GM10266 (cell line): ENCODE results near the gene RERE.

Experiments used
- DNase-seq: peaks from one replicate; pipeline ENCODE4 v3.0.0; 2012; ENCODE audit errors: extremely low spot score
- TF ChIP-seq, protein P1 (sequence below): IDR thresholded peaks from 2 replicates; pipeline ENCODE4 v1.5.1; 2012; ENCODE audit warnings: mild to moderate bottlenecking, low read depth; ENCODE audit not compliant: control insufficient read depth, insufficient read depth; ENCODE audit errors: missing control alignments

RERE gene

DNA sequence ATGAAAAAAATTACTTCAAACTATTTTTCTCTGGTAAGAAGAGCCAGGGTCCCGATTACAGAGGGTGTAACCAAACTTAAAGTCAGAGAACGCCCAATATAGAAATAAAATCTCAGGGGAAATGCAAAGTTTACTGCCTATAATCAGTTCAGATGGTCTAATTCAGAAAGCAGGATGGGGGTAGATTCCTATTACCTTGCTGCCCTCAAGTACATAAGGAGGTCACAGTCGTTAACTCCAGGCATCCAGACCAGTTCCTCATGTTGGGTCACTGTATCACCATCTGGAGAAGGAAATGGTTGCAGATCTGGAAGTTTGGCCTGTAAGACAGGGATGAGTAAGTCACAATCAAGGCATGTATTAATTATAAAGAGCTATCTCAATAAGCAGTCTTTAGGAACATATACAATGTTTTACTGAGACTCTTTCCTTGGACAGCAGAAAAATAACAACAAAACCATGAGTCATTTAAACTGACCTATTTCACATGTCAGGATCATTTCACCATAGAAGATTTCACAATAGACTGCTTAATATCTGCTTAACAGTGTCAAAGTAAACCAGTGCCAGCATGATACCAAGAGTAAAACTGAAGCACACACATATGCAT, 320.1 kb downstream of the RERE start:
- no peak for DNase-seq
- TF ChIP-seq, protein P1, sequence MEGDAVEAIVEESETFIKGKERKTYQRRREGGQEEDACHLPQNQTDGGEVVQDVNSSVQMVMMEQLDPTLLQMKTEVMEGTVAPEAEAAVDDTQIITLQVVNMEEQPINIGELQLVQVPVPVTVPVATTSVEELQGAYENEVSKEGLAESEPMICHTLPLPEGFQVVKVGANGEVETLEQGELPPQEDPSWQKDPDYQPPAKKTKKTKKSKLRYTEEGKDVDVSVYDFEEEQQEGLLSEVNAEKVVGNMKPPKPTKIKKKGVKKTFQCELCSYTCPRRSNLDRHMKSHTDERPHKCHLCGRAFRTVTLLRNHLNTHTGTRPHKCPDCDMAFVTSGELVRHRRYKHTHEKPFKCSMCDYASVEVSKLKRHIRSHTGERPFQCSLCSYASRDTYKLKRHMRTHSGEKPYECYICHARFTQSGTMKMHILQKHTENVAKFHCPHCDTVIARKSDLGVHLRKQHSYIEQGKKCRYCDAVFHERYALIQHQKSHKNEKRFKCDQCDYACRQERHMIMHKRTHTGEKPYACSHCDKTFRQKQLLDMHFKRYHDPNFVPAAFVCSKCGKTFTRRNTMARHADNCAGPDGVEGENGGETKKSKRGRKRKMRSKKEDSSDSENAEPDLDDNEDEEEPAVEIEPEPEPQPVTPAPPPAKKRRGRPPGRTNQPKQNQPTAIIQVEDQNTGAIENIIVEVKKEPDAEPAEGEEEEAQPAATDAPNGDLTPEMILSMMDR, result no peak

DNA sequence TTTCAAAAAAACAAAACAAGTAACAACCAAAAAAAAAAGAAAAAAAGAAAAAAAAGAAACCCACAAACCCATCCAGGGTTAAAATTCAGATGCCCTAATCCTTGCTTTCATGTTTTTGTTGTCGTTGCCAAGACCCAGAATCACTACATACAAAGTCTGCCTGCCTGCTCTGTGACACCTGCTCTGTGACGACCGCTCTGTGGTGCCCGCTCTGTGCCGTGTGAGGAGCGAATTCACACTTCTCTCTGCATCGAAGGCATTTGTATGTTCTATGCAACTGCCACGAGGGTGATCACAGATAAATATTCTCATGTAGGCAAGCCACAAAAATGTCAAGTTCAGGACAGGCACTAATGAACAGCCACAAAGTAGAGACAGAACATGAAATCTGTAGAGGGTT, 321.0 kb downstream of the RERE start:
- DNase-seq, result no peak

DNA sequence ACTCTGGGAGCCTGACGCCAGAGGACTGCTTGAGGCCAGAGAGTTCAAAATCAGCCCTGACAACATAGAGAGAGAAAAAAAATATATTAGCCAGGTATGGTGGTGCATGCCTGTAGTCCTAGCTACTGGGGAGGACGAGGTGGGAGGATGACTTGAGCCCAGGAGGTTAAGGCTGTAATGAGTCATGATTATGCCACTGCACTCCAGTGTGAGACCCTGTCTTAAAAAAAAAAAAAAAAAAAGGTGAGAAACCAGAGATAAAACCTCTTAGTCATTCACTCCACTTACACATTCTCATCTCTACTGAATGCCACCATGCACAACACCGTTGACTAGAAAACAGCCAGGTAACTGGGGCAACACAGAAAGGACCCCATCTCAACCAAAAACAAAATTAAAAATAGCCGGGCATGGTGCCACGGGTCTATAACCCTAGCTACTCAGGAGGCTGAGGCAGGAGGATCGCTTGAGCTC, 321.5 kb downstream of the RERE start:
- DNase-seq, result peak; percentile 49
- TF ChIP-seq, protein P1, result no peak

More for the DNA sequence above, 321.0 kb downstream of the RERE start:
- TF ChIP-seq, protein P1, result no peak

DNA sequence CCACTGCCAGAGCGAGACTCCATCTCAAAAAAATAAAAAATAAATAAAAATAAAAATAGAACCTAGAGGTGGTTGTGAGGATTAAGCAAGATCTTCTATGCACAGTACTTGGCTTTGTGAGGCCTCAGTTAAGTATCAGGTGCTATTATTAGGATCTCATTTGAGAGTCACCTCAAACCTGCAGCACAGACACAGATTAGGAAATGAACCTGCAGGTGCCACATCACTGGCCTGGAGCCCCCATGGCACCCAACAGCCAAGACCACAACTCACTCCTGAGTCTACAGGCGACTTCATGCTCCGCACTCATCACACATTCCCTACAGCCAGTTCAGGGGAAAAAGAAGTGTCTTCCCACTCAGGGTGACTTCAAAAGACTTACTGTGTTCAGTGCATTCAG, 322.8 kb downstream of the RERE start:
- TF ChIP-seq, protein P1, result no peak
- no peak for DNase-seq

DNA sequence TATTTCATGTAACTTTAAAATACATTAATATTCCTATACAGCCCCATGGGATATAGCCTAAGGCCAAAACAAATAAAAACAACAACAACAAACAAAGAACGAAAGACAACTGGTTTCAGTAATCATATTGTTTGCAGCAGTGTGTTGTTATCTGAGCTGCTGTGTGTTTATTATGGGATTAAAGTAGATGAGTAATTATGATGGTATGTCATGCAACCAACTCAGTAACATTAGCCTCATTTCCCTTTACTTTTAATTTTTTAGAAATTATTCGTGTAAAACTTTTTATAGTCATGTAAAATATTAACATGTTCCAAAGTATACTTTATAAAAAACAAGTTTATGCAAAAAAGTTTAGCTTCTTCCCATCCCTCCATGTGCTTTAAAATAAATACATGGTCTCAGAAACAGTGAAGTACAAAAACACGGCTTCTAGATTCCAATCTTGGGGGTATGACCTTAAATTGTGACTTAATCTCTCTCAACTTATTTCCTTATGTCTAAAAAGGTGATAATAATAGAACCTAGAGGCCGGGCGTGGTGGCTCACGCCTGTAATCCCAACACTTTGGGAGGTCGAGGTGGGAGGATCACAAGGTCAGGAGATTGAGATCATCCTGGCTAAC, 323.4 kb downstream of the RERE start:
- TF ChIP-seq, protein P1, result no peak
- no peak for DNase-seq

DNA sequence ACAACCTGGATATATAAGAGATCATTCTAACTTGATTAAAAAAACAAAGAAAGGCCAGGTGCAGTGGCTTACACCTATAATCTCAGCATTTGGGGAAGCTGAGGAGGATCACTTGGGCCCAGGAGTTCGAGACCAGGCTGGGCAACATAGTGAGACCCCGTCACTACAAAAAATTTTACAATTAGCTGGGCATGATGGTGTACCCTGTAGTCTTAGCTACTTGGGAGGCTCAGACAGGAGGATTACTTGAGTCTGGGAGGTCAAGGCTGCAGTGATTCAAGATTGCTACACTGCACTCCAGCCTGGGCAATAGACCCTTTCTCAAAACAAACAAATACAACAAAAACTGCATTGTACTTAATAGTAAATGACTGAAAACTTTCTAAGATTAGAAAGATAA, 330.2 kb downstream of the RERE start:
- DNase-seq, result no peak
- TF ChIP-seq, protein P1, result no peak

DNA sequence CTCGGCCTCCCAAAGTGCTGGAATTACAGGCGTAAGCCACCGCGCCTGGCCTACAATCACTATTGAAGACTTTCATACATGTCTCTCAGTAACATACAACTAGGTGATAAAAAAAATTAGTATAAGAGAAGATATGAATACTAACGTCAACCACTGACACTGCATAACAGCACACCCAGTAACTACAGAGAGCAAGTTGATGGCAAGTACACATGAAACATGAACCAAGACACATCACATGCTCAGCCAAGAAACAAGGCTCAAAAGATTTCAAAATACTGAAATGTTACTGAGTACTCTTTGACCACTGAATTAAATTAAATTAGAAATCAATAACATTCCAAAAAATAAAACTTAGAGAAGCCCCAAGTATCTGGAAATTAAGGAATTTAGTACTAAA, 331.4 kb downstream of the RERE start:
- TF ChIP-seq, protein P1, result no peak
- DNase-seq, result no peak
